Stimulated activated CD4-positive, alpha-beta T cell treated with anti-CD3 and anti-CD28 coated beads, Interleukin-4, amount 100 ng/mL, for 48 hours (primary cell): ENCODE data around the gene SMIM5.
A peak's percentile ranks its signal among the peaks of the same experiment; 100 is the strongest.

Experiments
- DNase-seq, 2 donors: peaks; one replicate each; pipeline ENCODE4 v3.0.0-alpha.2; 2020; ENCODE audit warnings: low read depth in 2 of 2

SMIM5 gene

DNA sequence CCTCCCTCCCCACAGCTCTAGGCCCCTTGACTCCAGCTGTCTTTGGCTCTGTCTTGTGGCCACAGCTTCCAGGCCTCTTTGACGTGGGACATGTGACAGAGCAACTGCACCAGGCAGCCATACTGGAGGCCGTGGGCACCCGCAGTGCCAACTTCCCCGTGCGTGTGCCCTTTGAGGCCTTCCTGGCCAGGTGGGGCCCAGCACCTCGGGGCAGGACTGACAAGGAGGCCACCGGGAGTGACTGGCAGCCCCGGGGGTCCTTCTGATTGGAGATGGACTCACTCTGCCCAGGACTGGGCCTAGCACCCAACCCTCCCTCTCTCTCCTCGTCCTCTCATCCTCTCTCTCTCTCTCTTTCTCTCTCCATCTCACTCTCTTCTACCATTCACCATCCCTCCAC, 30.1 kb upstream of the SMIM5 start:
- DNase-seq: no peak

DNA sequence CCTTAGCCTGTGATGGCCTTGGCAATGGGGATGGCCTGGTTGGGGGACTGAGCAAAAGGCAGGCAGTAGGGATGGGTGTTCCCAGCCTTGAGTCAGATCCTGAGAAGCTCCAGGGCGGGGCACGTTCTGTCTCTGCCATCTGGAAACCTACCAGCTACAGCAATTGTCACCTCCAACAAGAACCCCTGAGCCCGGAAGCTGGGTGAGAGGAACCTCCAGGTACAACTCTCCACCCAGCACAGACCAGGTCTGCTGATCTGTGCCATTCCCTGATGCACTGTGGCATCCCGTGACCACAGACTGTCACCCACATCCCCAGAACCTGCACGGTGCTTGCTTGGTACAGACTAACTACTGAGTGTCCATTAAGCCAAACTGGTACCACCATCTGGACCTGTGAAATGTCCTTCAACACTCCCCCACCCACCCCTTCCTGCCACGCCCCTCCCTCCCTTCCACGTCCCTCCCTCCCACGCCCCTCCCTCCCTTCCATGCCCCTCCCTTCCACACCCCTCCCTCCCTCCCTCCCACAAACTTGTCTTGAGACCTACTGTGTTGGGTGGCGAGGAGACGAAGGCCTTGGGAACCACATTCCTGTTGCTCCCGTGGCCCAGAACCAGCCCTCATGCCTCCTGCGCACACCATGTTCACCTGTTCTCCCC, 29.1 kb upstream of the SMIM5 start:
- no peak for DNase-seq

DNA sequence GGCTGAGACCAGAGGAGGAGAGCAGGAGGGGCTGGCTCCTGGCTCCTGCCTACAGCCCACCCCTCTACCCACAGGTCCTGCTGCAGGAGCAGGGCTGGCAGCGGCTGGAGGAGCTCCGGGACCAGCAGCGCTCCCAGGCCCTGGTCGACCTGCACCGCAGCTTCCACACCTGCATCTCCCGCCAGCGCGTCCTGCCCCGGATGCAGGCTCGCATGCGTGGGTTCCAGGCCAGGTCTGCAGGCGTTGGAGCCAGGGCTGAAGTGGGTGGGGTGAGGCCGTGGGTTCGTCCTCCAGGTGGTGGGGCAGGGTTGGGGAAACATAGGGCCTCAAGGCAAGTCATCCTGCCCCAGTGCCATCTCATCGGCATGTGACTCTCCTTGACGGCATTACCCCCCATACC, 27.4 kb upstream of the SMIM5 start:
- DNase-seq: no peak

DNA sequence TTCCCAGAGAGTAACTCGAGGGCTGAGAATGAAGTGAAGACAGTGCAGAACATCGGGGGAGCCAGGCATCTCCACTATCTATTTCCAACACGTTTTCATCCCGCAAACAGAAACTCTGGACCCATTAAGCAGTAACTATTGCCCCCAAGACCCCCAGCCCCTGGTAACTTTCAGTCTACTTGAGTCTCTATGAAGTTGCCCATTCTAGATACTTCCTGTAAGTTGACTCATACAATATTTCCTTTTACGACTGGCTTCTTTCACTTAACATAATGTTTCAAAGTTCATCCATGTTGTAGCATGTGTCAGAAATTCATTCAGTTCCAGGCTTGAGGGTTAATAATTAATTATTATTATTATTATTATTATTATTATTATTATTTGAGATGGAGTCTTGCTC, 26.1 kb upstream of the SMIM5 start:
- no peak for DNase-seq

DNA sequence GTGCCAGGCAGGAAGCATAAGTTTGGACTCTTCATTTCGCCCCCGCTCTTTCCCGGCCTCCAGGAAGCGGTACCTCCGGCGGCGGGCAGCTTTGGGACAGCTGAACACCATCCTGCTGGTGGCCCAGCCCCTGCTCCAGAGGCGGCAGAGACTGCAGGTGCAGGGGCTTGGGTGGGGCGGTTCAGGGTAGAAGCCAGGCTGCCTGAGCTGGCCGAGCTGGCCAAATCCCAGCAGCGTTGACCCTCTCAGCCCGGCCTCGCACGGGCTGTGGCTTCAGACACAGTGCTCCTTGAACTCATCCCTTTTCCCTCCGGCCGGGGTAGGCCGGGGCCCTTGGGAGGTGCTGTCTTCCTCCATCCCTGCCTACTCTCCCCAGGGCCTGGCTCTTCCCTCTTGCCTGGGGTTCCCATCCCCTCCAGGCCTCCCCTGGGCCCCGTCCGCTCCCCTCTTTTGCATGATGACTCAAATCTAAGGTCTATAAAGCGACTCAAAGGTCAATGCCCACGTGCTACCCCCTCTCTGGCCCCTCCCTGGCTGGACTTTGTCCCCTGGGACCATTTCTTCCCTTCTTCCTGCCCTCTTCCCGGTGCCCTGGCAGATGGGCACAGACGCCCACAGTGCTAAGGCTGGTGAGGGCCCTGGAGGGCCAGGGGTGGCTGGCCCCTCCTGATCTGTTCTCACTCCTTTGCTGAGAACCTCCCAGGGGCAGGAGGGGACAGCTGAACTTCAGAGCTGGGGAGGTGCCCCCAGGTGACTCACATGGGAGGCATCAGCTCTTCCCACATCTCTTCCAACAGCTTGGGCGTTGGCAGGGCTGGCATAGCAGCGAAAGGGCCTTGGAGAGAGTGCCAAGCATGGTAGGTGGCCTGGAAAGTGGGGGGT, 22.9 kb upstream of the SMIM5 start:
- DNase-seq: no peak

DNA sequence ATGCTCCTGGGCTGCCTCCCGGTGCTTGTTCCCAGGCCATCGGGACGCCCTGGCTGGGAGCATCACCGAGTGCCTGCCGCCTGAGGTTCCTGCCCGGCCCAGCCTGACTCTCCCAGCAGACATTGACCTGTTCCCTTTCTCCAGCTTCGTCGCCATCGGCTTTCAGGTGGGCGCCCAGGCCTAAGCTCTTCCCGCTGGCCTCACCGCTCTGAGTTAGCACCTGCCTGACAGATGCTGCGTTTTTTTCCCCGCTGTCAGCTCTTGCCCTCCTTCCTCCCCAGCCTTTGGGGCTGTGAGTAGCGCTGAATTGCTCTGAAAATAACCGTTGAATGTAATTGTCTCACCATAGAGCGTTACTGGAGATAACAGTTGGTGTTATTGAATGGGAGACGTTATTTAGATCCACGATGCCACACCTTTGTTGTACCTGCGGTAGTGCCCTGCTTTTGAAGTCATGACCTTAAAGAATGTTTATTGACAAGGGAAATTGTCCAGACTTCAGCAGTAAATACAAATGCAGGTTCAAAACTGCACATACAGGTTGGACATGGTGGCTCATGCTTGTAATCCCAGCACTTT, 21.3 kb upstream of the SMIM5 start:
- DNase-seq: no peak

DNA sequence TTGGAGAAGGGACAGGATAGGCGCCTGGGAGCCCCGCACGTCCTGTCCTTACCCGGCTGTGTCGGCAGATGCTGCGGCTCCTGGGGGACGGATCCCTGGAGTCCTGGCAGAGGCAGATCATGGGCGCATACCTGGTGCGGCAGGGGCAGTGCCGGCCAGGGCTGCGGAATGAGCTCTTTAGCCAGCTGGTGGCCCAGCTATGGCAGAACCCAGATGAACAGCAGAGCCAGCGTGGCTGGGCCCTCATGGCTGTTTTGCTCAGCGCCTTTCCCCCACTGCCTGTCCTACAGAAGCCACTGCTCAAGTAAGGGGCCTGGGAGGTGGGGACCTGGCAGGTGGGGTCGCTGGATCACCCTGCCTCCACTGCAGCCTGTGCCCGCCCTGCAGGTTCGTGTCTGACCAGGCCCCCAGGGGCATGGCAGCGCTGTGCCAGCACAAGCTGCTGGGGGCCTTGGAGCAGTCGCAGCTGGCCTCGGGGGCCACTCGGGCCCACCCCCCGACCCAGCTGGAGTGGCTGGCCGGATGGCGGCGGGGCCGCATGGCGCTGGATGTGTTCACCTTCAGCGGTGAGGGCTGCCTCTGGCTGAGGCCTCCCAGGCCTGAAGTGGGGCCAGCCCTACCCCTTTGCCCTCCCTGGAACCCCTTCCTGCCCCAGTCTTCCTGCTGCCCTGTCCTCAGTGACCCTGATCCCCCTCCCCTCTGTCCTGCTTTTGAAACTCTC, 20.2 kb upstream of the SMIM5 start:
- DNase-seq: no peak

DNA sequence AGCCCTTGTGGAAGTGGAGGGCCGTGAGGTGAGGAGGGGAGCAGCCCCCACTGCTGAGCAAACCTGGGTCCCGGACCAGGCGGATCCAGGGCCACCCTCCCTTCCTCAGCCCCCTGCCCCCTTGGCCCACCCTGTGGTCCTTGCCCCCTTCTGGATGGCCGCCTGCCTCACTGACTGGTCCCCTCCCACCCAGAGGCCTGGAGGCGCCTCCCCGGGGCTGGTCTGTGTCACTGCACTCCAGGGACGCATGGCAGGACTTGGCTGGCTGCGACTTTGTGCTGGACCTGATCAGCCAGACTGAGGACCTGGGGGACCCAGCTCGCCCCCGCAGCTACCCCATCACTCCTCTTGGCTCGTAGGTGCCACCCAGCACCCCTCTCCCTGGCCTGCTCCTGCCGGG, 19.2 kb upstream of the SMIM5 start:
- no peak for DNase-seq

DNA sequence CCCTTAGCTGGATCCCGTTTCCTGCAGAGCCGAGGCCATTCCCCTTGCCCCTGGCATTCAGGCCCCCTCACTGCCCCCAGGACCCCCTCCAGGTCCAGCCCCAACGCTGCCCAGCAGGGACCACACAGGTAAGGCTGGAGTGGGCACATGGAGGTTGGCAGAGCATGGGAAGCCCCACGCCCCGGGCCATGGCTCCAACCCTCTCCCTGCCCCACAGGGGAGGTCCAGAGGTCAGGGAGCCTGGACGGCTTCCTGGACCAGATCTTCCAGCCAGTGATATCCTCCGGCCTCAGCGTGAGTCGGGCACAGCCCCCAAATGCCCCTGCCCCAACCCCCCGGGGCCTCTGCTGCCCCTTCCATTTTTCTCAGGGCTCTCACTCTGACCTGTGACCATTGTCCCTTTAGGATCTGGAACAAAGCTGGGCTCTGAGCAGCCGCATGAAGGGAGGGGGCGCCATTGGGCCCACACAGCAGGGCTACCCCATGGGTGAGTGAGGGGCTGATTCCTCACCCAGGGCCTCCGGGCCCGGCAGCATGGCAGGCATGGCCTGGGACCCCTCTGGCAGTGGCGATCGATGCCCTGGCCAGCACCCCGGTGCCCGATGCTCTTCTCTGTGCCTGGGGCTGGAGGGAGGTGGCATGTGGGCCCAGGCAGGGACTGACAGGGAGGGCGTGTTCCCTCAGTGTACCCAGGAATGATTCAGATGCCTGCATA, 18.5 kb upstream of the SMIM5 start:
- no peak for DNase-seq

DNA sequence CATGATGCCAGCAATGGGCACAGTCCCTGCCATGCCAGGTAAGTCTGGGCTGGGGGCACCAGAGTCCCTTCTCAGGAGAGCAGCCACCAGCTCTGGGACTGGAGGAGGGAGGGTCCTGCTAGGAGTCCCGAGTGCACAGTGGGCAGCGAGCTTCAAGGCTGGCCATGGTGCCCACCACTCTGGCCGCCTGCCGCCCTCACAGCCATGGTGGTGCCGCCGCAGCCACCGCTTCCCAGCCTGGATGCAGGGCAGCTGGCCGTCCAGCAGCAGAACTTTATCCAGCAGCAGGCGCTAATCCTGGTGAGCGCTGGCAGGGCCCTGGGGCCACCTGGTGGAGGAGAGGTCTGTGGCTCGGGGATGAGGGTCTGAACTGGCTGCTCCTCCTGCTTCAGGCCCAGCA, 17.9 kb upstream of the SMIM5 start:
- no peak for DNase-seq

DNA sequence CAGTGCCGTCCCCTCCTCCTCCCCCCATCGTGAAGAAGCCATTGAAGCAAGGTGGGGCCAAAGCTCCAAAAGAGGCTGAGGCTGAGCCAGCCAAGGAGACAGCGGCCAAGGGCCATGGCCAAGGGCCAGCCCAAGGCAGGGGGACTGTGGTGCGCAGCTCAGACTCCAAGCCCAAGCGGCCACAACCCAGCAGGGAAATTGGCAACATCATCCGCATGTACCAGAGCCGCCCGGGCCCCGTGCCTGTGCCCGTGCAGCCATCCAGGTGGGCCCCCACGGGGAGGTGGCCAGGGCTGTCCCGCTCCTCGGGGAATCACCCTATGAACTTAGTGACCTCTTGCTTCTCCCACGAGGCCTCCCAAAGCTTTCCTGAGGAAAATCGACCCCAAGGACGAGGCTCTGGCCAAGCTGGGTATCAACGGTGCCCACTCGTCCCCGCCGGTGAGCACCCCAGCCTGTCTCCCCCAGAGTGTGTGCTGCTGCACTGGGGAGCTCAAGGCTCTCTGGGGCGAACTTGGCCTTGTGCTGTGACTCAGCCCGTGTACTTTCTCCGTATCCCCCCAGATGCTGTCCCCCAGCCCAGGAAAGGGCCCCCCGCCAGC, 16.6 kb upstream of the SMIM5 start:
- DNase-seq: no peak

DNA sequence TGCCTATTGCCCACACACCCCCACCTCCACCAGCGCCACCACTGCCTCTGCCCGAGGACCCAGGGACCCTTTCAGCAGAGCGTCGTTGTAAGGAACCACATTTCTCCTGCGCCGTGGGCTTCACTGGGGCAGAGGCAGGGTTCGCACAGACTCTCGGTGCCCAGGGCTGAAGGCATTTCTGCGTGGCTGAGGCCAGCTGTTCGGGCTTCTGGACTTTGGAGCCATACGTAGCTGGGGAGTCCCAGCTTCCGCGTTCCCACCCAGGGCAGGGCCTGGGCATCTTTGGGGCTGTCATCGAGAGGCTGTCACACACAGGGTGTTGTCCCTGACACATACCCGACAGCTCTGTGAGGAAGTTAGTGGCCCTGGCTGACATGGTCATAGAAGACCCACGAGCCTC, 16.0 kb upstream of the SMIM5 start:
- no peak for DNase-seq

DNA sequence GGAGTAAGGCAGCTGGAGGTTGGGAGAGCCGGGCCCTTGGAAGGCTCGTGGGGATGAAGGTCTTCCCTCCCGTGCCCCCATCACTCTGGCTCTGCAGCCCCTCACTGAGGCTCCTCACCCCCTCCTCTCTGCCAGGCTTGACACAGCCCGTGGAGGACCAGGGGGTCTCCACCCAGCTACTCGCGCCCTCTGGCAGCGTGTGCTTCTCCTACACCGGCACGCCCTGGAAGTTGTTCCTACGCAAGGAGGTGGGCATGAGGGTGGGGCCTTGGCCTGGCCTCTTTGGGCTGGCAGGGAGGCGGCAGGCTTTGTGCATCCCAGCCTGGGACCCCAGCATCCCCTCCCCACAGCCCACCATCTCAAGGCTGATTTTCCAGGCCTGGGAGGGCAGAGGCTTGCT, 15.6 kb upstream of the SMIM5 start:
- DNase-seq: no peak

DNA sequence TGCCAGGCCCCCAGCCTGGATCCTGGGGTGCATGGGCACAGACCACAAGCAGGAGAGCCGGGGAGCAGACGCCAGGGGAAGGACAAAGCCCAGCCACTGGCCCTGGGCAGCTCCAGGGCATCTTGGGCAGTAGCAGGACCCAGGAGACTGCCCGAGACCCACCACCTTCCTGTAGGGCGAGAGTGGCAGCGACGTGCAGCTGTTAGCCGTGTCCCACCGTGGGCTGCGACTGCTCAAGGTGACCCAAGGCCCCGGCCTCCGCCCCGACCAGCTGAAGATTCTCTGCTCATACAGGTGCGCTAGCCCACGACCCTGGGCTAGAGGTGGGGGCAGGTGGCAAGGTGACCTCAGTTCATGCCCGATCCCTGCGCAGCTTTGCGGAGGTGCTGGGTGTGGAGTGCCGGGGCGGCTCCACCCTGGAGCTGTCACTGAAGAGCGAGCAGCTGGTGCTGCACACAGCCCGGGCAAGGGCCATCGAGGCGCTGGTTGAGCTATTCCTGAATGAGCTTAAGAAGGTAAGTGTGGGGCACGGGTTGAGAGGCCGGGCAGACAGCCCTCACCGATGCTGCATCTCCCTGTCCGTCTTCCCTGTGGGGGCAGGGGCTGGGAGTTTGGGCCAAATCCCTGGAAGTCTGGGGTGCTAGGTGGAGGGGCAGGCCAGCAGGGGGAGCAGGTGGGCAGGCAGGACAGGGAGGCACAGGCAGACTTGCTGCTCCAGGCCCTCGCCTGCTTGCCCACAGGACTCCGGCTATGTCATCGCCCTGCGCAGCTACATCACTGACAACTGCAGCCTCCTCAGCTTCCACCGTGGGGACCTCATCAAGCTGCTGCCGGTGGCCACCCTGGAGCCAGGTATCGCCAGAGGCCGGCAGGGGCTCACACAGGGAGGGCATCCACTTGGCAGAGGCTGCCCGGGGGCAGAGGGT, 13.5 kb upstream of the SMIM5 start:
- DNase-seq: peak; percentile 19 to 28

DNA sequence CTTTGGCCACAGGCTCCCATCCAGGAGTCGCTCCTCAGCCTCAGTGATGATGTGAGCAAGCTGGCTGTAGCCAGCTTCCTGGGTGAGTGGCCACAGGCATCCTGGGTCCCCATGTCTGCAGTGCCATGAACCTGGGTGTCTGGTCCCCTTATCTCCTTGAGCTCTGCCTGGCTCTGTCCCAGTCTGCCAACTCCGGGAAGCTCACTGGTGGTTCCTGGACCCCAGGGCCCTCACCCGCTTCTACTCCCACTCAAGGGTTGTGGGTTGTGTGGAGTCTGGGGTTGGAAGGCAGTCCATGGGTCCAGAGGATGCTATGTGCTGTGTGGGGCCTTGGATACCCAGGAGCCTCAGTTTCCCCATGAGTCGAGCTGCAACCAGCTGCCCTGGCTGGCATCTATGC, 11.7 kb upstream of the SMIM5 start:
- DNase-seq: no peak

DNA sequence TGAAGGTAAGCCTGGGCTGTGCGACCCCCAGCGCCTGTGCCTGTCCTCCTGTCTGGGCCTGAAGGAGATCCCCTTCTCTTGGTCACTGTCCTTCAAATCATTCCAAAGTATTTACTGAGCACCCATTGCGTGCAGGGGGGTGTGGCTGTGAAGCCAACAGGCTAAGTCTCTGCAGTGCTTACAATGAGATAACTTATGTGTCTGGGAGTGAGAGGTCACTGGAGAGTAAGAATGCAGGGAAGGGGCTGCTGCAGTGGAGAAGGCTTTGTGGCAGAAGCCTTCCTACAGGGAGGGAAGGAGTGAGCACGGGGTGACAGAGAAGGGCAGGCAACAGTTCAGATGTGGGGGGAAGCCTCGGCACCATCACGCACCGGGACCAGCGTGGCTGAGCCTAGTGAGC, 11.2 kb upstream of the SMIM5 start:
- DNase-seq: no peak

DNA sequence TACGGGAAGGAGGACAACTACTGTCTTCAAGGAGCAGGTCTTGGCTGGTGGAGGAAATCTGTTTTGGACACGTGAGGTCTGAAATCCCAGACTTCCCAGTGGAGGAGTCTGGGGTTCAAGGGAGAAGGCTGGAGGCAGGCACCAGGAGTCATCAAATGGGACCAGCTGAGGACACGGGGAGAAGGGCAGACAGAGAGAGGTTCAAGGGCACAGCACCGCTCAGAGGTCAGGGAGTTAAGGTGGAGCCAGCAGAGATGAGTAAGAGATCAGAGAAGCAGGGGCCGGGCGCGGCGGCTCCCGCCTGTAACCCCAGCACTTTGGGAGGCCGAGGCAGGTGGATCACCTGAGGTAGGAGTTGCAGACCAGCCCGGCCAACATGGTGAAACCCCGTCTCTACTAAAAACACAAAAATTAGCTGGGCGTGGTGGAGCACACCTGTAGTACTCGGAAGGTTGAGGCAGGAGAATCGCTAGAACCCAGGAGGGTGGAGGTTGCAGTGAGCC, 10.4 kb upstream of the SMIM5 start:
- no peak for DNase-seq

DNA sequence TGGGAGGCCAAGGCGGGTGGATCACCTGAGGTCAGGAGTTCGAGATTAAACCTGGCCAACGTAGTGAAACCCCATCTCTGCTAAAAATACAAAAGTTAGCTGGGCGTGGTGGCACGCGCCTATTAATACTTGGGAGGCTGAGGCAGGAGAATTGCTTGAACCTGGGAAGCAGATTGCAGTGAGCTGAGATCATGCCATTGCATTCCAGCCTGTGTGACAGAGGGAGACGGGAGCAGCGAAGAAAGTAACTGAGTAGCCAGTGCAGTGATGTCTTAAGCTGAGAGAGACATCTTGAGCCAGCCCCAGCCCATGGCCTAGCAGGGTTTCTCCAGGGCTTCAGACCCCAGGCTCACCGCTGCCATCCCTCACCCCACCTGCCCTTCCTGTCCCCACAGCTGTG, 9.8 kb upstream of the SMIM5 start:
- DNase-seq: no peak

DNA sequence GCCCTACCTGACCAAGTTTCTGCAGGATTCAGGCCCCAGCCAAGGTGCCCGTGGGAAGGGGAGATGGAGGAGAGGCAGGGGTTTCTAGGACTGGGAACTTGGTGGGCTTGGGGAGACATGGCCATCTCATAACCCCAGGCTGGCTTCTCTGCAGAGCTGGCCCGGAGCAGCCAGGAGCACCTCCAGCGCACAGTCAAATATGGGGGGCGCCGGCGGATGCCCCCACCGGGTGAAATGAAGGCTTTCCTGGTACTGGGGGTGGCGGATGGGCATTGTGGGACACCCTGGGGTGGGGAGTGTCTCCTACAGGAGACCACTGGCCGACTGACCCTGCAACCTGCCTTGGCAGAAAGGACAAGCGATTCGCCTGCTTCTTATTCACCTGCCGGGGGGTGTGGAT, 9.2 kb upstream of the SMIM5 start:
- no peak for DNase-seq

DNA sequence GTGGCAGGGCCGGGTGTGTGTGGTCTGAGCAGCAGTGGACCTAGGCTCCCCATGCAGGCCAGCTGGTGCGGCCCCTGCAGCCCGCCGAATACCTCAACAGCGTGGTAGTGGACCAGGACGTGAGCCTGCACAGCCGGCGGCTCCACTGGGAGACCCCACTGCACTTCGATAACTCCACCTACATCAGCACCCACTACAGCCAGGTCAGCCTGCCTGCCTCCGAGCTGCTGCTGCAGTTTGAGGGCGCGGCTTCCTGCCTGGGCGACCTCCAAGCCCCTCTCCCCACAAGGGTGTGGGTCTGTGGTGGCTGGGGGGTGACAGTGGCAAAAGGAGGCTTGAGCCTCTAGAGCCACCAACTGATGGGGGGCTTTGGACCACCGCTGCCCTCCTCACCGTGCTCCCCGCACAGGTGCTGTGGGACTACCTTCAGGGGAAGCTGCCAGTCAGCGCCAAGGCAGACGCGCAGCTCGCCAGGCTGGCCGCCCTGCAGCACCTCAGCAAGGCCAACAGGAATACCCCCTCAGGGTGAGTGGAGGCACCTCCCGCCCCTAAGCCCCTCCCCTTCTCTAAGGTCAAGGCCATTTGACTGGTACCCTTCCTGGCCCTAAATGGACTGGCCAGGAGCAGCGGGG, 8.4 kb upstream of the SMIM5 start:
- DNase-seq: no peak
